ENCODE measurements around the gene ETFDH. TPM values are rescaled to one million over a fixed set of nuclear protein-coding genes. Genes with fewer than 3 reads are reported as not detected.

Gene ETFDH
- total and polyA plus RNA-seq, 9 of the 15 experiments (the other 6 are each of a cell fraction or from before 2014, with no cell fraction given) = 14.6 to 33.6 (median 25.9) TPM

DNA sequence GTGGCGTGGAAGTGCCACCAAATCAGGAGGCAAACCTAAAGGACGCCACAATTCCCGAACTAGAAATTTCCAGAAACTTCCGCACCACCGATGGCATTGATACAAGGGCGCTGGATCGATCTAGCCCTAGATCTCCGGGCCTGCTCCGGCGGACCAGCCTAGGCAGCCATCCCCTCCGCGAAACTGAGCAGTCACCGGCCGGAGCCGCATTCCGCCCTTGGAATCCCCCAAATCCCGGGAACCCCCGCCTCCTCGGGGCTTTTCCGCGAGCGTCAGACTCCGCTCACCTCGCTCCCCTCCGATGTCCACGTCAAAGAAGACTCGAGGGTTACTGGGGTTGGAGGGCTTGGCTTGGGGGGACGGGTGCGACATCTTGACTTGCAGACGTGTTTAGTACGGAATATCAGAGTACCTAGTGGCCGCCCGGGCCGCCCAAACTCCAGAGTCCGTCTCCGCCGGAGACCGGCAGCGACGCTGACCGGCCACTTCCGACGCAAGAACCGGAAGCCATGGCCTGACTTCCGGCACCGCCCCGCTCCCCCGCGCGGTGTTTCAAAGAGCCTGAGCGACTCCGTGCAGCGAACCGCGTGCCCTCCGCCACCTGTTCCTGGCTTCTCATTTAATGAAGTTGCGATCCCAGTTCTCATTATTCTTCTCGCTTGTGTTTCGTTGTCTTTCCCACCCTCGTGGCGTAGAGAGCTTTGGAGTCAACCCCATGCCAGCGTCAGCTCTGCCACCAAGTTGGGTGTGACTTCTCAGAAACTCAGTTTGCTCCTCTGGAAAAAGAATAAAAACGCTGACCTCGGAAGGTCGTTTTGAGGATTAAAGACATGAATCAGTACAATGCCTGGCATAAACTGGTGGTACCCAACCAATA lies 51.1 kb downstream of the ETFDH start, which contains the start of gene PPID (continued):
- TF ChIP-seq, protein P1, sequence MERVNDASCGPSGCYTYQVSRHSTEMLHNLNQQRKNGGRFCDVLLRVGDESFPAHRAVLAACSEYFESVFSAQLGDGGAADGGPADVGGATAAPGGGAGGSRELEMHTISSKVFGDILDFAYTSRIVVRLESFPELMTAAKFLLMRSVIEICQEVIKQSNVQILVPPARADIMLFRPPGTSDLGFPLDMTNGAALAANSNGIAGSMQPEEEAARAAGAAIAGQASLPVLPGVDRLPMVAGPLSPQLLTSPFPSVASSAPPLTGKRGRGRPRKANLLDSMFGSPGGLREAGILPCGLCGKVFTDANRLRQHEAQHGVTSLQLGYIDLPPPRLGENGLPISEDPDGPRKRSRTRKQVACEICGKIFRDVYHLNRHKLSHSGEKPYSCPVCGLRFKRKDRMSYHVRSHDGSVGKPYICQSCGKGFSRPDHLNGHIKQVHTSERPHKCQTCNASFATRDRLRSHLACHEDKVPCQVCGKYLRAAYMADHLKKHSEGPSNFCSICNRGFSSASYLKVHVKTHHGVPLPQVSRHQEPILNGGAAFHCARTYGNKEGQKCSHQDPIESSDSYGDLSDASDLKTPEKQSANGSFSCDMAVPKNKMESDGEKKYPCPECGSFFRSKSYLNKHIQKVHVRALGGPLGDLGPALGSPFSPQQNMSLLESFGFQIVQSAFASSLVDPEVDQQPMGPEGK (CRISPR knock-in tag; IDR thresholded peaks at IDR 0.05; ENCODE audit: borderline replicate concordance) = no peak
- TF ChIP-seq, protein P2, sequence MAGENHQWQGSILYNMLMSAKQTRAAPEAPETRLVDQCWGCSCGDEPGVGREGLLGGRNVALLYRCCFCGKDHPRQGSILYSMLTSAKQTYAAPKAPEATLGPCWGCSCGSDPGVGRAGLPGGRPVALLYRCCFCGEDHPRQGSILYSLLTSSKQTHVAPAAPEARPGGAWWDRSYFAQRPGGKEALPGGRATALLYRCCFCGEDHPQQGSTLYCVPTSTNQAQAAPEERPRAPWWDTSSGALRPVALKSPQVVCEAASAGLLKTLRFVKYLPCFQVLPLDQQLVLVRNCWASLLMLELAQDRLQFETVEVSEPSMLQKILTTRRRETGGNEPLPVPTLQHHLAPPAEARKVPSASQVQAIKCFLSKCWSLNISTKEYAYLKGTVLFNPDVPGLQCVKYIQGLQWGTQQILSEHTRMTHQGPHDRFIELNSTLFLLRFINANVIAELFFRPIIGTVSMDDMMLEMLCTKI (IDR thresholded peaks at IDR 0.05; ENCODE audit: partially characterized antibody) = no peak
- TF ChIP-seq, protein P3, sequence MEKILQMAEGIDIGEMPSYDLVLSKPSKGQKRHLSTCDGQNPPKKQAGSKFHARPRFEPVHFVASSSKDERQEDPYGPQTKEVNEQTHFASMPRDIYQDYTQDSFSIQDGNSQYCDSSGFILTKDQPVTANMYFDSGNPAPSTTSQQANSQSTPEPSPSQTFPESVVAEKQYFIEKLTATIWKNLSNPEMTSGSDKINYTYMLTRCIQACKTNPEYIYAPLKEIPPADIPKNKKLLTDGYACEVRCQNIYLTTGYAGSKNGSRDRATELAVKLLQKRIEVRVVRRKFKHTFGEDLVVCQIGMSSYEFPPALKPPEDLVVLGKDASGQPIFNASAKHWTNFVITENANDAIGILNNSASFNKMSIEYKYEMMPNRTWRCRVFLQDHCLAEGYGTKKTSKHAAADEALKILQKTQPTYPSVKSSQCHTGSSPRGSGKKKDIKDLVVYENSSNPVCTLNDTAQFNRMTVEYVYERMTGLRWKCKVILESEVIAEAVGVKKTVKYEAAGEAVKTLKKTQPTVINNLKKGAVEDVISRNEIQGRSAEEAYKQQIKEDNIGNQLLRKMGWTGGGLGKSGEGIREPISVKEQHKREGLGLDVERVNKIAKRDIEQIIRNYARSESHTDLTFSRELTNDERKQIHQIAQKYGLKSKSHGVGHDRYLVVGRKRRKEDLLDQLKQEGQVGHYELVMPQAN (IDR thresholded peaks at IDR 0.05; ENCODE audit: borderline replicate concordance) = peak; percentile 80
- TF ChIP-seq ERF (CRISPR knock-in tag; IDR thresholded peaks at IDR 0.05) (no peak), ARNT (IDR thresholded peaks at IDR 0.05) (no peak), GABPB1 (CRISPR knock-in tag; IDR thresholded peaks at IDR 0.05) (peak; percentile 94), HDAC2 (IDR thresholded peaks at IDR 0.05) (0 out of 2 replicates have a peak, but pooled peaks have one; percentile 47), ILK (tag; IDR thresholded peaks at IDR 0.05; ENCODE audit: borderline replicate concordance, low read depth) (no peak), ZNF764 (CRISPR knock-in tag; IDR thresholded peaks at IDR 0.05; ENCODE audit: low read depth) (no peak), MAFF (IDR thresholded peaks at IDR 0.05; ENCODE audit: low read length) (no peak), PML (IDR thresholded peaks at IDR 0.05; ENCODE audit: low read length) (peak; percentile 65; the same call in 1 of the 2 replicates), RBM39 (optimal IDR thresholded peaks at IDR 0.05; ENCODE audit: low read depth, low read length) (no peak)
- TF ChIP-seq, protein P4, sequence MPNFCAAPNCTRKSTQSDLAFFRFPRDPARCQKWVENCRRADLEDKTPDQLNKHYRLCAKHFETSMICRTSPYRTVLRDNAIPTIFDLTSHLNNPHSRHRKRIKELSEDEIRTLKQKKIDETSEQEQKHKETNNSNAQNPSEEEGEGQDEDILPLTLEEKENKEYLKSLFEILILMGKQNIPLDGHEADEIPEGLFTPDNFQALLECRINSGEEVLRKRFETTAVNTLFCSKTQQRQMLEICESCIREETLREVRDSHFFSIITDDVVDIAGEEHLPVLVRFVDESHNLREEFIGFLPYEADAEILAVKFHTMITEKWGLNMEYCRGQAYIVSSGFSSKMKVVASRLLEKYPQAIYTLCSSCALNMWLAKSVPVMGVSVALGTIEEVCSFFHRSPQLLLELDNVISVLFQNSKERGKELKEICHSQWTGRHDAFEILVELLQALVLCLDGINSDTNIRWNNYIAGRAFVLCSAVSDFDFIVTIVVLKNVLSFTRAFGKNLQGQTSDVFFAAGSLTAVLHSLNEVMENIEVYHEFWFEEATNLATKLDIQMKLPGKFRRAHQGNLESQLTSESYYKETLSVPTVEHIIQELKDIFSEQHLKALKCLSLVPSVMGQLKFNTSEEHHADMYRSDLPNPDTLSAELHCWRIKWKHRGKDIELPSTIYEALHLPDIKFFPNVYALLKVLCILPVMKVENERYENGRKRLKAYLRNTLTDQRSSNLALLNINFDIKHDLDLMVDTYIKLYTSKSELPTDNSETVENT (CRISPR knock-in tag; IDR thresholded peaks at IDR 0.05) = 0 out of 2 replicates have a peak, but pooled peaks have one; percentile 36
- TF ChIP-seq, protein P5, sequence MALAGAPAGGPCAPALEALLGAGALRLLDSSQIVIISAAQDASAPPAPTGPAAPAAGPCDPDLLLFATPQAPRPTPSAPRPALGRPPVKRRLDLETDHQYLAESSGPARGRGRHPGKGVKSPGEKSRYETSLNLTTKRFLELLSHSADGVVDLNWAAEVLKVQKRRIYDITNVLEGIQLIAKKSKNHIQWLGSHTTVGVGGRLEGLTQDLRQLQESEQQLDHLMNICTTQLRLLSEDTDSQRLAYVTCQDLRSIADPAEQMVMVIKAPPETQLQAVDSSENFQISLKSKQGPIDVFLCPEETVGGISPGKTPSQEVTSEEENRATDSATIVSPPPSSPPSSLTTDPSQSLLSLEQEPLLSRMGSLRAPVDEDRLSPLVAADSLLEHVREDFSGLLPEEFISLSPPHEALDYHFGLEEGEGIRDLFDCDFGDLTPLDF (CRISPR knock-in tag; IDR thresholded peaks at IDR 0.05) = peak; percentile 78
- TF ChIP-seq, protein P6, sequence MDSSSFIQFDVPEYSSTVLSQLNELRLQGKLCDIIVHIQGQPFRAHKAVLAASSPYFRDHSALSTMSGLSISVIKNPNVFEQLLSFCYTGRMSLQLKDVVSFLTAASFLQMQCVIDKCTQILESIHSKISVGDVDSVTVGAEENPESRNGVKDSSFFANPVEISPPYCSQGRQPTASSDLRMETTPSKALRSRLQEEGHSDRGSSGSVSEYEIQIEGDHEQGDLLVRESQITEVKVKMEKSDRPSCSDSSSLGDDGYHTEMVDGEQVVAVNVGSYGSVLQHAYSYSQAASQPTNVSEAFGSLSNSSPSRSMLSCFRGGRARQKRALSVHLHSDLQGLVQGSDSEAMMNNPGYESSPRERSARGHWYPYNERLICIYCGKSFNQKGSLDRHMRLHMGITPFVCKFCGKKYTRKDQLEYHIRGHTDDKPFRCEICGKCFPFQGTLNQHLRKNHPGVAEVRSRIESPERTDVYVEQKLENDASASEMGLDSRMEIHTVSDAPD (CRISPR knock-in tag; IDR thresholded peaks at IDR 0.05) = no peak

Measured in K562 (cell line).